ENCODE measurements around the gene CRYBA4. TPM values are rescaled to one million over a fixed set of nuclear protein-coding genes. Genes with fewer than 3 reads are reported as not detected.
A peak's percentile ranks its signal among the peaks of the same experiment; 100 is the strongest.

The CRYBA4 gene
- polyA plus RNA-seq, 1 donor: 0.06 TPM

- Histone ChIP-seq H3K9me3 (ENCODE audit: control insufficient read depth, low read depth, low read length) (no peaks in the 10 kb centered on the region), H3K4me1 (ENCODE audit: control insufficient read depth, insufficient read depth, low read length) (peaks cover 23% of the 10 kb centered on the region), H3K27ac (ENCODE audit: low read length) (peak overlapping the region; percentile 97), H3K4me3 (ENCODE audit: low read length) (peak overlapping the region; percentile 92), H3K27me3 (ENCODE audit: control insufficient read depth, insufficient read depth, low read length) (no peaks in the 10 kb centered on the region), H3K36me3 (ENCODE audit: control insufficient read depth, insufficient read depth, low read length) (no peaks in the 10 kb centered on the region)
- DNase-seq: peak; percentile 96 to 98
- no CpG with 5 or more reads among the region's 36 CpGs for WGBS (ENCODE audit: insufficient coverage, low lambda C conversion rate)
These were observed 51.1 kb downstream of the CRYBA4 start for GRCh38 chr22:26672590-26673468.

- no CpG with 5 or more reads among the region's 4 CpGs for WGBS (ENCODE audit: insufficient coverage, low lambda C conversion rate)
- peak overlapping the region; percentile 92 for H3K4me3 ChIP-seq (ENCODE audit: low read length)
- no peaks in the 10 kb centered on the region for H3K27me3 ChIP-seq (ENCODE audit: control insufficient read depth, insufficient read depth, low read length)
- no peaks in the 10 kb centered on the region for H3K9me3 ChIP-seq (ENCODE audit: control insufficient read depth, low read depth, low read length)
- H3K36me3 ChIP-seq (ENCODE audit: control insufficient read depth, insufficient read depth, low read length): no peaks in the 10 kb centered on the region
- H3K4me1 ChIP-seq (ENCODE audit: control insufficient read depth, insufficient read depth, low read length): peaks cover 23% of the 10 kb centered on the region
- peak overlapping the region; percentile 97 for H3K27ac ChIP-seq (ENCODE audit: low read length)
- peak in 1 of 2 donors; percentile 40 for DNase-seq
These were observed 51.7 kb downstream of the CRYBA4 start for GRCh38 chr22:26673486-26673885.

GRCh38 chr22:26674211-26675190 lies 52.7 kb downstream of the CRYBA4 start:
- Histone ChIP-seq H3K36me3 (ENCODE audit: control insufficient read depth, insufficient read depth, low read length) (no peaks in the 10 kb centered on the region), H3K4me1 (ENCODE audit: control insufficient read depth, insufficient read depth, low read length) (peaks cover 23% of the 10 kb centered on the region), H3K27ac (ENCODE audit: low read length) (peak overlapping the region; percentile 14), H3K27me3 (ENCODE audit: control insufficient read depth, insufficient read depth, low read length) (no peaks in the 10 kb centered on the region), H3K4me3 (ENCODE audit: low read length) (peak overlapping the region; percentile 92), H3K9me3 (ENCODE audit: control insufficient read depth, low read depth, low read length) (no peaks in the 10 kb centered on the region)
- no CpG with 5 or more reads among the region's 9 CpGs for WGBS (ENCODE audit: insufficient coverage, low lambda C conversion rate)
- DNase-seq: no peak

GRCh38 chr22:26675687-26676268 lies 54.0 kb downstream of the CRYBA4 start:
- Histone ChIP-seq H3K27ac (ENCODE audit: low read length) (no peak overlapping the region), H3K4me3 (ENCODE audit: low read length) (no peak overlapping the region), H3K4me1 (ENCODE audit: control insufficient read depth, insufficient read depth, low read length) (peaks cover 23% of the 10 kb centered on the region), H3K9me3 (ENCODE audit: control insufficient read depth, low read depth, low read length) (no peaks in the 10 kb centered on the region), H3K27me3 (ENCODE audit: control insufficient read depth, insufficient read depth, low read length) (no peaks in the 10 kb centered on the region), H3K36me3 (ENCODE audit: control insufficient read depth, insufficient read depth, low read length) (peaks cover 6% of the 10 kb centered on the region)
- no CpG with 5 or more reads among the region's 4 CpGs for WGBS (ENCODE audit: insufficient coverage, low lambda C conversion rate)
- no peak for DNase-seq

- no peaks in the 10 kb centered on the region for H3K27me3 ChIP-seq (ENCODE audit: control insufficient read depth, insufficient read depth, low read length)
- no peak overlapping the region for H3K27ac ChIP-seq (ENCODE audit: low read length)
- peaks cover 21% of the 10 kb centered on the region for H3K4me1 ChIP-seq (ENCODE audit: control insufficient read depth, insufficient read depth, low read length)
- no peaks in the 10 kb centered on the region for H3K9me3 ChIP-seq (ENCODE audit: control insufficient read depth, low read depth, low read length)
- peaks cover 20% of the 10 kb centered on the region for H3K36me3 ChIP-seq (ENCODE audit: control insufficient read depth, insufficient read depth, low read length)
- WGBS (ENCODE audit: insufficient coverage, low lambda C conversion rate): no CpG with 5 or more reads among the region's 5 CpGs
- no peak overlapping the region for H3K4me3 ChIP-seq (ENCODE audit: low read length)
- DNase-seq: no peak
These were observed 55.5 kb downstream of the CRYBA4 start for GRCh38 chr22:26677217-26677616.

GRCh38 chr22:26679003-26679629 lies 57.4 kb downstream of the CRYBA4 start:
- 100% methylated on average over 1 of the region's 9 CpGs for WGBS (ENCODE audit: insufficient coverage, low lambda C conversion rate)
- H3K4me1 ChIP-seq (ENCODE audit: control insufficient read depth, insufficient read depth, low read length): peaks cover 12% of the 10 kb centered on the region
- H3K27ac ChIP-seq (ENCODE audit: low read length): no peak overlapping the region
- H3K4me3 ChIP-seq (ENCODE audit: low read length): no peak overlapping the region
- H3K36me3 ChIP-seq (ENCODE audit: control insufficient read depth, insufficient read depth, low read length): peaks cover 22% of the 10 kb centered on the region
- H3K9me3 ChIP-seq (ENCODE audit: control insufficient read depth, low read depth, low read length): no peaks in the 10 kb centered on the region
- DNase-seq: peak; percentile 53 to 58
- H3K27me3 ChIP-seq (ENCODE audit: control insufficient read depth, insufficient read depth, low read length): no peaks in the 10 kb centered on the region

Other genes with a start within 250 kb of the CRYBA4 start
- 0.88 TPM for gene ASPHD2, start 192.7 kb upstream of the CRYBA4 start, polyA plus RNA-seq
- 47.3 TPM for gene HPS4, start 138.2 kb upstream of the CRYBA4 start, polyA plus RNA-seq
- gene SRRD, start 138.1 kb upstream of the CRYBA4 start, polyA plus RNA-seq: 18.1 TPM
- 34.3 TPM for gene TFIP11, start 109.5 kb upstream of the CRYBA4 start, polyA plus RNA-seq
- gene TPST2, start 31.8 kb upstream of the CRYBA4 start, polyA plus RNA-seq: 27.5 TPM
- 0.73 TPM for gene CRYBB1, start 3.9 kb upstream of the CRYBA4 start, polyA plus RNA-seq
- 8.5 TPM for gene MIAT, start 35.6 kb downstream of the CRYBA4 start, polyA plus RNA-seq

Data from large intestine (tissue), 3 donors.